Caco-2 (cell line): ENCODE results near the gene ATG4D. TPM values are rescaled to one million over a fixed set of nuclear protein-coding genes. Genes with fewer than 3 reads are reported as not detected.
"Not testable (repeated sequence)": the region's sequence is repeated elsewhere in the genome, so short reads cannot be mapped to it uniquely, and the experiment has no call there.

Source experiments
- BruUV-seq: library from RNA; stranded (reverse); fragments of 400-500 nt; replicated peaks from 2 replicates; lab custom pipeline; 2021; lab: Mats Ljungman, UMichigan
- CTCF ChIA-PET: fragments of 300-600 bp; sonication (Branson Sonifier 250); formaldehyde crosslinking; loops from one replicate; lab custom pipeline; 2022; ENCODE audit warnings: antibody characterized with exemption; lab: Charles Lee
- POLR2A ChIA-PET: fragments of 300-600 bp; sonication (Branson Sonifier 250); formaldehyde crosslinking; loops from one replicate; lab custom pipeline; 2022; ENCODE audit warnings: antibody characterized with exemption; lab: Charles Lee
- DNase-seq, 2 experiments: peaks; one replicate each; pipeline versions ENCODE4 v3.0.0 to v3.0.0-alpha.2; 2020 to 2022
- H3K27me3 ChIP-seq: replicated peaks from 2 replicates; pipeline ENCODE4 v1.6.0; 2011; ENCODE audit warnings: low read length; ENCODE audit not compliant: control insufficient read depth, insufficient read depth
- H3K36me3 ChIP-seq: 2 replicates; pipeline ENCODE4 v1.5.1; 2011; ENCODE audit warnings: low read length; ENCODE audit not compliant: control insufficient read depth, insufficient read depth
- H3K4me1 ChIP-seq: fragments of 250-450 bp; sonication (Bioruptor Pico); 2 replicates; pipeline ENCODE4 v1.5.1; 2020; ENCODE audit warnings: mild to moderate bottlenecking
- H3K4me3 ChIP-seq: 2 replicates; pipeline ENCODE4 v1.5.1; 2011; ENCODE audit warnings: low read depth, mild to moderate bottlenecking, control low read depth, low read length
- H3K9me3 ChIP-seq: fragments of 250-450 bp; sonication (Bioruptor Pico); 2 replicates; pipeline ENCODE4 v1.5.1; 2020; ENCODE audit warnings: mild to moderate bottlenecking, moderate library complexity
- H3K27ac Mint-ChIP-seq: one replicate; pipeline ENCODE4 v1.8.0; 2022; ENCODE audit warnings: mixed read lengths; ENCODE audit not compliant: unreplicated experiment
- H3K27me3 Mint-ChIP-seq: one replicate; pipeline ENCODE4 v1.8.0; 2022; ENCODE audit warnings: mixed read lengths; ENCODE audit not compliant: insufficient read depth, unreplicated experiment
- H3K36me3 Mint-ChIP-seq: one replicate; pipeline ENCODE4 v1.8.0; 2022; ENCODE audit warnings: mild to moderate bottlenecking, mixed read lengths; ENCODE audit not compliant: insufficient read depth, unreplicated experiment
- H3K4me1 Mint-ChIP-seq: one replicate; pipeline ENCODE4 v1.8.0; 2022; ENCODE audit warnings: low read depth, mixed read lengths; ENCODE audit not compliant: unreplicated experiment
- H3K4me3 Mint-ChIP-seq: one replicate; pipeline ENCODE4 v1.8.0; 2022; ENCODE audit warnings: mild to moderate bottlenecking, moderate library complexity, mixed read lengths; ENCODE audit not compliant: unreplicated experiment
- H3K9me3 Mint-ChIP-seq: one replicate; pipeline ENCODE4 v1.8.0; 2022; ENCODE audit warnings: mixed read lengths; ENCODE audit not compliant: unreplicated experiment
- intact Hi-C: fragments of 100-400 bp; cut with micrococcal nuclease; formaldehyde crosslinking; loops from one replicate; pipeline ENCODE4 v1.10.0; 2022; ENCODE audit not compliant: unreplicated experiment
- total RNA-seq: library from RNA; stranded (reverse); gene quantifications from 2 replicates; pipeline ENCODE4 v1.2.3, GENCODE V29; 2022
- TF ChIP-seq, protein P1 (sequence below), 2 experiments: fragments of 200-600 bp in 1 of 2; IDR thresholded peaks; 1 replicate in 1 of 2; 2 replicates in 1 of 2; pipeline versions ENCODE4 v1.5.1 to v1.8.0; 2011 to 2022; ENCODE audit warnings: antibody characterized with exemption in 1 of 2, control low read depth in 1 of 2, inconsistent platforms in 1 of 2, low read depth in 1 of 2, low read length in 1 of 2, mild to moderate bottlenecking in 1 of 2, moderate library complexity in 1 of 2; ENCODE audit not compliant: insufficient read depth in 1 of 2, severe bottlenecking in 1 of 2, unreplicated experiment in 1 of 2

ATG4D gene
- total RNA-seq, 1 experiment from 2014 or later, result 34.3 TPM

DNA sequence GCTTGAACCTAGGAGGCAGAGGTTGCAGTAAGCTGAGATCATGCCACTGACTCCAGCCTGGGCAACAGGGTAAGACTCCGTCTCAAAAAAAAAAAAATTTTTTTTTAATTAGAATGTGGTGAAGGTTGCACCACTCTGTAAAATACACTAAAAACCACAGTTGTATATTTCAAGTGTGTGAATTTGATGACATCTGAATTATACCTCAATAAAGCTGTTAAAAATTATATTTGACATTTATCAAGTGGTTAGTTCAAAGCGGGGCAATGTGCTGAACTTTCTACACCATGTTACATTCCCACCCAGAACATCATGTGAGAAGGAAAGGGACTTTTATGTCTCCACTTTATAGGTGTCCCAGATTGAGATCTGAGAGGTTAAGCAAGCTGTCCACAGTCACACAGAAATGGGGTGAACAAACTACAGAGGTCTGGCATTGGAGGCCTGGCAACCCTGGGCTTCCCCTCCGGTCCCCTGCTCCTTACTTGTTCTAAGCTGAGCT lies 20.5 kb upstream of the ATG4D start:
- POLR2A ChIA-PET, result no interaction called here
- H3K4me3 ChIP-seq, result no peak overlapping the region
- BruUV-seq, result no TSS peak

DNA sequence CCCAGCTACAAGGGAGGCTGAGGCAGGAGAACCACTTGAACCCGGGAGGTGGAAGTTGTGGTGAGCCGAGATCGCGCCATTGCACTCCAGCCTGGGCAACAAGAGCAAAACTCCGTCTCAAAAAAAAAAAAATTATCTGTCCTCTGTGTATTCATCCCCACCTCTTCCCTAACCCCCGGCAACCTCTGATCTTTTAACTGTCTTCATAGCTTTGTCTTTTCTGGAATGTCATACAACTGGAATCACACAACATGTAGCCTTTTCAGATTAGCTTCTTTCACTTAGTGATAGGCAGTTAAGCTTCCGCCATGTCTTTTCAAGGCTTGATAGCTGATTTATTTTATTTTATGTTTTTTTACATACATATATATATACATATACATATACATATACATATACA lies 18.1 kb upstream of the ATG4D start:
- Mint-ChIP-seq H3K27me3 (no peaks in the 10 kb centered on the region), H3K4me1 (no peaks in the 10 kb centered on the region), H3K36me3 (peaks cover 4% of the 10 kb centered on the region), H3K9me3 (no peaks in the 10 kb centered on the region), H3K4me3 (no peak overlapping the region), H3K27ac (no peak overlapping the region)
- DNase-seq, result peak in 1 of 2 experiments; percentile 55
- no peak overlapping the region for H3K4me3 ChIP-seq
- H3K4me1 ChIP-seq, result no peaks in the 10 kb centered on the region
- no TSS peak for BruUV-seq
- intact Hi-C loops, result no loop called here
- CTCF ChIA-PET, result interaction anchor here (0.5 kb wide), 1 partner anchor 21 kb away, joined by 4 read pairs; no protein-coding TSS in a partner anchor
- H3K9me3 ChIP-seq, result no peaks in the 10 kb centered on the region
- no peaks in the 10 kb centered on the region for H3K36me3 ChIP-seq
- no peaks in the 10 kb centered on the region for H3K27me3 ChIP-seq
- TF ChIP-seq, protein P1, sequence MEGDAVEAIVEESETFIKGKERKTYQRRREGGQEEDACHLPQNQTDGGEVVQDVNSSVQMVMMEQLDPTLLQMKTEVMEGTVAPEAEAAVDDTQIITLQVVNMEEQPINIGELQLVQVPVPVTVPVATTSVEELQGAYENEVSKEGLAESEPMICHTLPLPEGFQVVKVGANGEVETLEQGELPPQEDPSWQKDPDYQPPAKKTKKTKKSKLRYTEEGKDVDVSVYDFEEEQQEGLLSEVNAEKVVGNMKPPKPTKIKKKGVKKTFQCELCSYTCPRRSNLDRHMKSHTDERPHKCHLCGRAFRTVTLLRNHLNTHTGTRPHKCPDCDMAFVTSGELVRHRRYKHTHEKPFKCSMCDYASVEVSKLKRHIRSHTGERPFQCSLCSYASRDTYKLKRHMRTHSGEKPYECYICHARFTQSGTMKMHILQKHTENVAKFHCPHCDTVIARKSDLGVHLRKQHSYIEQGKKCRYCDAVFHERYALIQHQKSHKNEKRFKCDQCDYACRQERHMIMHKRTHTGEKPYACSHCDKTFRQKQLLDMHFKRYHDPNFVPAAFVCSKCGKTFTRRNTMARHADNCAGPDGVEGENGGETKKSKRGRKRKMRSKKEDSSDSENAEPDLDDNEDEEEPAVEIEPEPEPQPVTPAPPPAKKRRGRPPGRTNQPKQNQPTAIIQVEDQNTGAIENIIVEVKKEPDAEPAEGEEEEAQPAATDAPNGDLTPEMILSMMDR (IDR thresholded peaks at IDR 0.05; ENCODE audit: insufficient read depth in 1 of 2, low read depth in 1 of 2, low read length in 1 of 2, severe bottlenecking in 1 of 2, unreplicated experiment in 1 of 2), result no peak
- POLR2A ChIA-PET, result no interaction called here

More for the DNA sequence above, 20.5 kb upstream of the ATG4D start:
- CTCF ChIA-PET, result interaction anchor here (0.7 kb wide), 3 partner anchors 13 to 419 kb away, joined by 3 to 7 read pairs (median 6); no protein-coding TSS in a partner anchor
- intact Hi-C loops, result no loop called here
- H3K9me3 Mint-ChIP-seq, result no peaks in the 10 kb centered on the region
- H3K4me3 Mint-ChIP-seq, result no peak overlapping the region
- TF ChIP-seq, protein P1 (IDR thresholded peaks at IDR 0.05; ENCODE audit: insufficient read depth in 1 of 2, low read depth in 1 of 2, low read length in 1 of 2, severe bottlenecking in 1 of 2, unreplicated experiment in 1 of 2), result no peak
- no peak overlapping the region for H3K27ac Mint-ChIP-seq
- H3K4me1 Mint-ChIP-seq, result peaks cover 5% of the 10 kb centered on the region
- H3K27me3 ChIP-seq, result no peaks in the 10 kb centered on the region
- DNase-seq, result no peak
- H3K27me3 Mint-ChIP-seq, result peaks cover 5% of the 10 kb centered on the region
- H3K9me3 ChIP-seq, result no peaks in the 10 kb centered on the region
- H3K4me1 ChIP-seq, result peaks cover 5% of the 10 kb centered on the region; the same call in 1 of the 2 replicates
- H3K36me3 Mint-ChIP-seq, result peaks cover 4% of the 10 kb centered on the region
- no peaks in the 10 kb centered on the region for H3K36me3 ChIP-seq

DNA sequence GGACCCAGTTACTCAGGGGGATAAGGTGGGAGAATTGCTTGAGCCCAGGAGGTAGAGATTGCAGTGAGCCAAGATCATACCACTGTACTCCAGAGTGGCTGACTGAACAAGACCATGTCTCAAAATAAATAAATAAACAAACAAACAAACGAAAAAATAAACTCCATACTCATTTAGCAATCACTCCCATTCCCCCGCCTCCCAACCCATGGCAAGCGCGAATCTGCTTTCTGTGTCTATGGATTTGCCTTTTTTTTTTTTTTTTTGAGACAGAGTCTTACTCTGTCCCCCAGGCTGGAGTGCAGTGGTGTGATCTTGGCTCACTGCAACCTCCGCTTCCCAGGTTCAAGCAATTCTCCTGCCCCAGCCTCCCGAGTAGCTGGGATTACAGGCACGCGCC lies 16.8 kb upstream of the ATG4D start:
- CTCF ChIA-PET, result not testable (repeated sequence)

More for the DNA sequence above, 16.8 kb upstream of the ATG4D start:
- H3K4me1 Mint-ChIP-seq, BruUV-seq, H3K9me3 ChIP-seq, H3K9me3 Mint-ChIP-seq, H3K27ac Mint-ChIP-seq, H3K36me3 Mint-ChIP-seq, H3K4me3 Mint-ChIP-seq, H3K27me3 ChIP-seq, H3K4me1 ChIP-seq, intact Hi-C loops, H3K4me3 ChIP-seq, DNase-seq, H3K27me3 Mint-ChIP-seq, H3K36me3 ChIP-seq: not testable (repeated sequence)
- POLR2A ChIA-PET, result interaction anchor here (0.6 to 0.7 kb wide), 2 partner anchors 14 to 50 kb away, joined by 3 read pairs; no protein-coding TSS in a partner anchor
